Upper lobe of right lung (tissue), 1 donor: ENCODE measurements around the gene ADCY7. TPM values are rescaled to one million over a fixed set of nuclear protein-coding genes. Genes with fewer than 3 reads are reported as not detected.
A peak's percentile ranks its signal among the peaks of the same experiment; 100 is the strongest.

Source experiments
- ATAC-seq: fragments of 200-7000 bp; cut with Tn5 transposase; one replicate; pipeline ENCODE4 v1.9.1; 2020; ENCODE audit warnings: mild to moderate bottlenecking, moderate library complexity
- DNase-seq: peaks from one replicate; pipeline ENCODE4 v3.0.0-alpha.2; 2020
- H3K27ac ChIP-seq: fragments of 200-600 bp; one replicate; pipeline ENCODE4 v1.8.0; 2022
- H3K27me3 ChIP-seq: fragments of 200-600 bp; one replicate; pipeline ENCODE4 v1.8.0; 2022; ENCODE audit warnings: mild to moderate bottlenecking
- H3K36me3 ChIP-seq: fragments of 200-600 bp; one replicate; pipeline ENCODE4 v1.8.0; 2022
- H3K4me1 ChIP-seq: fragments of 200-600 bp; one replicate; pipeline ENCODE4 v1.8.0; 2022
- H3K4me3 ChIP-seq: fragments of 200-600 bp; one replicate; pipeline ENCODE4 v1.8.0; 2022; ENCODE audit warnings: mild to moderate bottlenecking
- H3K9me3 ChIP-seq: fragments of 200-600 bp; one replicate; pipeline ENCODE4 v1.8.0; 2022
- CTCF ChIP-seq: fragments of 200-600 bp; IDR thresholded peaks from one replicate; pipeline ENCODE4 v1.8.0; 2022; ENCODE audit warnings: antibody characterized with exemption
- intact Hi-C: fragments of 100-400 bp; cut with DNase I; formaldehyde crosslinking; loops from one replicate; pipeline ENCODE4 v1.11.0; 2022
- total RNA-seq: library from RNA; stranded (reverse); fragmentation: NEBNext Ultra II Directional; extraction: Animal tissue kit (Norgen Biotek cat#: 25700); gene quantifications from one replicate; pipeline ENCODE4 v1.2.1, GENCODE V29; 2021
- donor health status: DM: no; HTN: yes; CAD: no; lungs with severe emphysema.

The ADCY7 gene
- total RNA-seq, 1 donor from 2014 or later: 88.1 TPM

- H3K4me3 ChIP-seq: peak overlapping the region; percentile 48
- peak overlapping the region; percentile 82 for H3K27ac ChIP-seq
- peak; percentile 61 for ATAC-seq
- peaks cover 4% of the 10 kb centered on the region for H3K4me1 ChIP-seq
- H3K27me3 ChIP-seq: no peaks in the 10 kb centered on the region
- no peaks in the 10 kb centered on the region for H3K9me3 ChIP-seq
- TF ChIP-seq CTCF: no peak
- H3K36me3 ChIP-seq: no peaks in the 10 kb centered on the region
- intact Hi-C loops: no loop called here
- peak; percentile 67 for DNase-seq
These were observed 7.6 kb downstream of the ADCY7 start for GRCh38 chr16:50273888-50274325.

DNA sequence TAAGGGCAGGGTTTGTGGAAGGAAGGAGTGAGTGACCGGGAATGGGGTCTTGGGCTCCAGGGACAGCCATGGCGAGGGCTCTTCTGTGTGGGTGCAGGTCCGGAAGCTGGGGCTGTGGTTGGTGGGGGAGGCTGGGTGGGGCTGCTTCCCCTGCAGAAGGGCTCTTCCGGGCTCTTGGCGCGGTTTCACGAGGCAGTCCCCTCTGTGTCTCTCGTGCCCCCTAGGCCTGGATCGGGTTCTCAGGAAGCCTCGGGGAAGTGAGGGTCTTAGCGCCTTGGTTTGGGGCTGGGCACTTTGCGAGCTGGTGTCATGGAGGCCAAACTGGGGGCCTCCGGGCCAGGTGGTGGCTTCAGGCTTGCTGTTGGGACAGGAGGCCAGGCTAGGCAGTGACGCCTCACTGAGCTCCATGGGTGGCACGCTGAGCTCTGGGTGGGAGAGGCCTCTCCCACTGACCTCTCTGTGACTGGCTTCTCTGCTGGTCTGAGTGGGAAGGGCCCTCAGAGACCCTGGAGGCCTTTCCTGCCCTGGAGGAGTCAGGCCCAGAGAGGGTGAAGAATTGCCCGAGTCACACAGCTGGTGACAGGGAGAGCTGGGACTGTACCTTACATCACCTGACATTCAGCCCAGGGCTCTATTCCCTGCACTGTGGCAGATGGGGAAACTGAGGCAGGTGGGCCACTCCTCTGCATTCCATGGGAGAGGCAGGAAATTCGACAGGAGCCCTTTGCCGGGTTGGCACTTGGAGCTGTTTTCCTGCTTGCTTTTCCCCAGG lies 8.2 kb downstream of the ADCY7 start:
- peak; percentile 76 for DNase-seq
- TF ChIP-seq CTCF: no peak
- peak; percentile 47 for ATAC-seq
- H3K27ac ChIP-seq: peak overlapping the region; percentile 82
- intact Hi-C loops: no loop called here
- peaks cover 4% of the 10 kb centered on the region for H3K4me1 ChIP-seq
- peak overlapping the region; percentile 48 for H3K4me3 ChIP-seq
- no peaks in the 10 kb centered on the region for H3K27me3 ChIP-seq
- H3K36me3 ChIP-seq: no peaks in the 10 kb centered on the region
- H3K9me3 ChIP-seq: no peaks in the 10 kb centered on the region

GRCh38 chr16:50275098-50275415 lies 8.7 kb downstream of the ADCY7 start:
- peak overlapping the region; percentile 82 for H3K27ac ChIP-seq
- H3K4me1 ChIP-seq: peaks cover 8% of the 10 kb centered on the region
- DNase-seq (peak; percentile 41), ATAC-seq (no peak)
- intact Hi-C loops: no loop called here
- no peaks in the 10 kb centered on the region for H3K9me3 ChIP-seq
- TF ChIP-seq CTCF: no peak
- no peaks in the 10 kb centered on the region for H3K36me3 ChIP-seq
- H3K27me3 ChIP-seq: no peaks in the 10 kb centered on the region
- peak overlapping the region; percentile 48 for H3K4me3 ChIP-seq

DNA sequence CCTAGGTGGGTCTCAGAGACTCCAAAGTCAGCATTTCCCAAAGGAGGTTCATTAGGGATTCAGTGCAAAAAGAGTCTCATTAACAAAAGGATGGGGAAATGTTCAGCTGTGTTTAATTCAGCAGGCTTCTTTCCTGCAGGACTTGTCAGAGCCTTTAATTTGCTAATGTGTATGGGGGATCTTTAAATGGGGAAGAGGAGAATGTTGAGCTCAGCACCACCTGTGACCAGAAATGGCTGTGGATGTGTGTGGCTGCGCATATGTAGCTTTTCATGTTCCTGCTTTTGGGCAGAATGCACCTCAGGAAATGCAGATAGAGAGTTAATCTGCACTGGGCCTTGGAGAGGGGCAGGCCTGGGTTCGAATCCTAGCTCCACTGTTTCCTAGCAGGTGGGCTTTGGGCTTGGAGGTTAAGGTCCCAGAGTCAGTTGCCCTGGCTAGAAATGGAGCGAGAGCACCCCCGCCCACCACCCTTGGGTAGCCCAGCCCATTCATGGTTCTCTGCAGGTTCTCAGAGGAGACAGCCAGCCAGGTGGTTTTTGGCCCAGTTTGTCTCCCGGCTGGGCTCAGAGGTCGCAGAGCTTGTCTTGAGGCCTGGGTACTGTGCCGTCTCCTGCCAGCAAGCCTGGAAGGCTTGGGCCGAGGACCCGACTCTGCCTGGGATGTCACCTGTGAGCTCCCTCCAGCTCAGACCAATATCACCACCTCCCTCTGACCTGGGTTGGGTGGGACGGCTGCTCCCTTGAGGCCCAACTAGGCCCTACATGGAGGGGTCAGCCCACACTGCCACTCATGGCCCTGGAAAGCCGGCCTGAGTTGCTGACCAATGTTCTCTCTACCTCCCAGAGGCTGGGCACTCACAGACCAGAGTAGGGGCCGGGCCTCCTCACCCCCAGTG lies 9.3 kb downstream of the ADCY7 start:
- intact Hi-C loops: no loop called here
- no peak for ATAC-seq
- H3K27me3 ChIP-seq: no peaks in the 10 kb centered on the region
- peak; percentile 55 for DNase-seq
- H3K27ac ChIP-seq: peak overlapping the region; percentile 82
- no peaks in the 10 kb centered on the region for H3K36me3 ChIP-seq
- peaks cover 6% of the 10 kb centered on the region for H3K4me1 ChIP-seq
- no peak for TF ChIP-seq CTCF
- H3K9me3 ChIP-seq: no peaks in the 10 kb centered on the region
- H3K4me3 ChIP-seq: peak overlapping the region; percentile 48

- no peak overlapping the region for H3K4me3 ChIP-seq
- H3K9me3 ChIP-seq: no peaks in the 10 kb centered on the region
- peak overlapping the region; percentile 30 for H3K27ac ChIP-seq
- no peaks in the 10 kb centered on the region for H3K36me3 ChIP-seq
- H3K4me1 ChIP-seq: peaks cover 9% of the 10 kb centered on the region
- no peak for TF ChIP-seq CTCF
- H3K27me3 ChIP-seq: no peaks in the 10 kb centered on the region
- DNase-seq (no peak), ATAC-seq (no peak)
- intact Hi-C loops: no loop called here
These were observed 9.9 kb downstream of the ADCY7 start for GRCh38 chr16:50276326-50276640.
